Upper lobe of left lung (tissue), 6 donors: ENCODE results near the gene ITIH2. TPM values are rescaled to one million over a fixed set of nuclear protein-coding genes. Genes with fewer than 3 reads are reported as not detected.

ENCODE experiments used
- ATAC-seq, 2 donors: fragments of 200-7000 bp; cut with Tn5 transposase; one replicate each; pipeline ENCODE4 v1.9.1; 2022; ENCODE audit warnings: mild to moderate bottlenecking in 2 of 2, moderate library complexity in 2 of 2; ENCODE audit not compliant: low FRiP score in 2 of 2
- DNase-seq, 2 donors: peaks; one replicate each; pipeline ENCODE4 v3.0.0-alpha.2; 2019 to 2020
- H3K27ac ChIP-seq, 4 donors: fragments of 200-600 bp; sonication (generic); one replicate each; pipeline ENCODE4 v1.5.1; 2016 to 2019
- H3K27me3 ChIP-seq, 4 donors: fragments of 200-600 bp; sonication (generic); one replicate each; pipeline ENCODE4 v1.5.1; 2017 to 2019
- H3K36me3 ChIP-seq, 4 donors: fragments of 200-600 bp; sonication (generic); one replicate each; pipeline ENCODE4 v1.5.1; 2016 to 2019
- H3K4me1 ChIP-seq, 4 donors: fragments of 200-600 bp; sonication (generic); one replicate each; pipeline ENCODE4 v1.5.1; 2018 to 2019
- H3K4me3 ChIP-seq, 4 donors: fragments of 200-600 bp; sonication (generic); one replicate each; pipeline ENCODE4 v1.5.1; 2017 to 2019; ENCODE audit warnings: mild to moderate bottlenecking in 2 of 4, moderate library complexity in 1 of 4
- H3K9me3 ChIP-seq, 4 donors: fragments of 200-600 bp; sonication (generic); one replicate each; pipeline ENCODE4 v1.5.1; 2018 to 2019
- CTCF ChIP-seq, 6 experiments: fragments of 450-650 bp in 4 of 6; fragments of 200-600 bp in 2 of 6; sonication (generic) in 2 of 6; IDR thresholded peaks; one replicate each; pipeline ENCODE4 v1.5.1; 2016 to 2019; ENCODE audit warnings: antibody characterized with exemption in 6 of 6
- EP300 ChIP-seq, 4 donors: sonication (generic); formaldehyde crosslinking; IDR thresholded peaks; one replicate each; pipeline ENCODE4 v1.5.1; 2017; ENCODE audit warnings: antibody characterized with exemption in 4 of 4, control low read depth in 2 of 4
- POLR2A ChIP-seq, 4 donors: fragments of 450-650 bp; IDR thresholded peaks; one replicate each; pipeline ENCODE4 v1.5.1; 2016 to 2017; ENCODE audit warnings: antibody characterized with exemption in 4 of 4, mild to moderate bottlenecking in 2 of 4
- POLR2AphosphoS5 ChIP-seq, 2 donors: sonication (generic); formaldehyde crosslinking; IDR thresholded peaks; one replicate each; pipeline ENCODE4 v1.5.1; 2017; ENCODE audit warnings: antibody characterized with exemption in 2 of 2
- WGBS, 2 donors: methylation state at CpG; one replicate each; pipeline ENCODE4 v1.1.5; 2017 to 2018; 5-methylcytosine and 5-hydroxymethylcytosine counted together
- total RNA-seq, 6 donors: library from RNA; depleted of rRNA in 4 of 6; stranded (reverse); fragments of >200 nt in 4 of 6; gene quantifications; one replicate each; pipeline versions ENCODE4 v1.1.0 to v1.2.1, GENCODE V29; 2016 to 2021
- donor health status: DM: no; HTN: no; CAD: no; lungs with moderate emphysema.
- donor health status: DM: no; HTN: yes; CAD: no; lungs with severe emphysema.

Gene ITIH2
- total RNA-seq, 6 donors from 2014 or later, result 0.61 to 1.5 (median 0.61) TPM; not detected in 3

- ATAC-seq (no peak), DNase-seq (no peak)
- H3K9me3 ChIP-seq, result no peaks in the 10 kb centered on the region
- H3K4me3 ChIP-seq, result no peak overlapping the region
- H3K4me1 ChIP-seq, result no peaks in the 10 kb centered on the region
- no peaks in the 10 kb centered on the region for H3K36me3 ChIP-seq
- no peaks in the 10 kb centered on the region for H3K27me3 ChIP-seq
- 76 to 84% methylated on average over 8 of the region's 8 CpGs for WGBS, 2 donors
- TF ChIP-seq POLR2A (IDR thresholded peaks at IDR 0.05) (no peak), EP300 (IDR thresholded peaks at IDR 0.05) (no peak), CTCF (IDR thresholded peaks at IDR 0.05) (no peak), POLR2AphosphoS5 (IDR thresholded peaks at IDR 0.05) (no peak)
- no peak overlapping the region for H3K27ac ChIP-seq
These were observed 1.2 kb downstream of the ITIH2 start for GRCh38 chr10:7704071-7705016.

GRCh38 chr10:7705341-7705740 is 2.2 kb downstream of the ITIH2 start:
- H3K4me3 ChIP-seq, result no peak overlapping the region
- ATAC-seq (no peak), DNase-seq (no peak)
- TF ChIP-seq POLR2A (IDR thresholded peaks at IDR 0.05) (no peak), CTCF (IDR thresholded peaks at IDR 0.05) (no peak), POLR2AphosphoS5 (IDR thresholded peaks at IDR 0.05) (no peak), EP300 (IDR thresholded peaks at IDR 0.05) (no peak)
- H3K36me3 ChIP-seq, result no peaks in the 10 kb centered on the region
- no peak overlapping the region for H3K27ac ChIP-seq
- no peaks in the 10 kb centered on the region for H3K27me3 ChIP-seq
- H3K9me3 ChIP-seq, result no peaks in the 10 kb centered on the region
- 78 to 83% methylated on average over 3 of the region's 3 CpGs for WGBS, 2 donors
- no peaks in the 10 kb centered on the region for H3K4me1 ChIP-seq

- 74 to 77% methylated on average over 4 of the region's 4 CpGs for WGBS, 2 donors
- H3K9me3 ChIP-seq, result no peaks in the 10 kb centered on the region
These were observed 3.5 kb downstream of the ITIH2 start for GRCh38 chr10:7706534-7707073.

GRCh38 chr10:7707102-7707501 is 4.0 kb downstream of the ITIH2 start:
- Histone ChIP-seq H3K27ac (no peak overlapping the region), H3K9me3 (no peaks in the 10 kb centered on the region), H3K4me3 (no peak overlapping the region), H3K4me1 (no peaks in the 10 kb centered on the region), H3K36me3 (no peaks in the 10 kb centered on the region), H3K27me3 (no peaks in the 10 kb centered on the region)
- 40 to 44% methylated on average over 4 of the region's 4 CpGs for WGBS, 2 donors
- DNase-seq (no peak), ATAC-seq (no peak)
- TF ChIP-seq CTCF (IDR thresholded peaks at IDR 0.05) (no peak), POLR2AphosphoS5 (IDR thresholded peaks at IDR 0.05) (no peak), EP300 (IDR thresholded peaks at IDR 0.05) (no peak), POLR2A (IDR thresholded peaks at IDR 0.05) (no peak)

More at GRCh38 chr10:7706534-7707073, 3.5 kb downstream of the ITIH2 start:
- Histone ChIP-seq H3K4me3 (no peak overlapping the region), H3K36me3 (no peaks in the 10 kb centered on the region), H3K27ac (no peak overlapping the region), H3K4me1 (no peaks in the 10 kb centered on the region), H3K27me3 (no peaks in the 10 kb centered on the region)
- ATAC-seq (no peak), DNase-seq (no peak)
- no peak for TF ChIP-seq EP300 (IDR thresholded peaks at IDR 0.05)
- no peak for TF ChIP-seq POLR2A (IDR thresholded peaks at IDR 0.05)
- TF ChIP-seq CTCF (IDR thresholded peaks at IDR 0.05), result no peak
- TF ChIP-seq POLR2AphosphoS5 (IDR thresholded peaks at IDR 0.05), result no peak
